Subcutaneous abdominal adipose tissue (tissue), 5 donors: ENCODE results near the gene SLX9.
"Not testable (repeated sequence)": the region's sequence is repeated elsewhere in the genome, so short reads cannot be mapped to it uniquely, and the experiment has no call there.

ENCODE experiments used
- H3K27ac ChIP-seq: one replicate; pipeline ENCODE4 v1.7.0; 2013; ENCODE audit warnings: low read depth, mild to moderate bottlenecking, inconsistent platforms, low read length, moderate library complexity
- H3K27me3 ChIP-seq, 5 donors: one replicate each; pipeline ENCODE4 v1.7.0; 2013; ENCODE audit warnings: low read length in 5 of 5, inconsistent platforms in 1 of 5; ENCODE audit not compliant: control insufficient read depth in 5 of 5, insufficient read depth in 4 of 5
- H3K36me3 ChIP-seq, 5 donors: one replicate each; pipeline ENCODE4 v1.7.0; 2013; ENCODE audit warnings: low read length in 5 of 5; ENCODE audit not compliant: control insufficient read depth in 5 of 5, insufficient read depth in 5 of 5
- H3K4me1 ChIP-seq, 5 donors: one replicate each; pipeline ENCODE4 v1.7.0; 2013; ENCODE audit warnings: low read length in 5 of 5, mild to moderate bottlenecking in 3 of 5, moderate library complexity in 1 of 5; ENCODE audit not compliant: control insufficient read depth in 5 of 5, insufficient read depth in 5 of 5
- H3K4me3 ChIP-seq, 5 donors: one replicate each; pipeline ENCODE4 v1.7.0; 2013; ENCODE audit warnings: low read length in 5 of 5, low read depth in 1 of 5
- H3K9ac ChIP-seq, 5 donors: one replicate each; pipeline ENCODE4 v1.7.0; 2013; ENCODE audit warnings: low read length in 5 of 5, mild to moderate bottlenecking in 4 of 5, moderate library complexity in 3 of 5
- H3K9me3 ChIP-seq, 5 donors: one replicate each; pipeline ENCODE4 v1.7.0; 2013; ENCODE audit warnings: low read length in 5 of 5; ENCODE audit not compliant: control insufficient read depth in 5 of 5
- donor health status: healthy.
- donor health status: healthy.
- donor health status: healthy.
- donor health status: healthy.
- donor health status: healthy.

The SLX9 gene

GRCh38 chr21:44975720-44976555 lies 36.1 kb downstream of the SLX9 start:
- Histone ChIP-seq H3K27ac (no peak overlapping the region), H3K9me3 (no peaks in the 10 kb centered on the region), H3K4me1 (peaks cover 0 to 4% (median 0%) of the 10 kb centered on the region in 5 donors), H3K9ac (peak overlapping the region in 1 of 5 donors; percentile 25), H3K4me3 (no peak overlapping the region), H3K27me3 (no peaks in the 10 kb centered on the region), H3K36me3 (peaks cover 0 to 39% (median 22%) of the 10 kb centered on the region in 5 donors)

GRCh38 chr21:44976556-44977393 lies 36.9 kb downstream of the SLX9 start:
- H3K36me3 ChIP-seq: peaks cover 0 to 39% (median 22%) of the 10 kb centered on the region in 5 donors
- H3K27ac ChIP-seq, H3K27me3 ChIP-seq, H3K9me3 ChIP-seq, H3K9ac ChIP-seq, H3K4me1 ChIP-seq, H3K4me3 ChIP-seq: not testable (repeated sequence)

- Histone ChIP-seq H3K4me3 (no peak overlapping the region), H3K27me3 (no peaks in the 10 kb centered on the region), H3K9me3 (no peaks in the 10 kb centered on the region), H3K9ac (no peak overlapping the region), H3K4me1 (peaks cover 0 to 4% (median 0%) of the 10 kb centered on the region in 5 donors), H3K27ac (no peak overlapping the region), H3K36me3 (peaks cover 0 to 33% (median 18%) of the 10 kb centered on the region in 5 donors)
These were observed 37.9 kb downstream of the SLX9 start for GRCh38 chr21:44977616-44978340.

- H3K9me3 ChIP-seq: no peaks in the 10 kb centered on the region
- H3K4me3 ChIP-seq: no peak overlapping the region
- no peaks in the 10 kb centered on the region for H3K27me3 ChIP-seq
- H3K4me1 ChIP-seq: peaks cover 0 to 9% (median 5%) of the 10 kb centered on the region in 5 donors
- peaks cover 0 to 18% (median 10%) of the 10 kb centered on the region in 5 donors for H3K36me3 ChIP-seq
- no peak overlapping the region for H3K9ac ChIP-seq
- H3K27ac ChIP-seq: no peak overlapping the region
These were observed 40.1 kb downstream of the SLX9 start for GRCh38 chr21:44979687-44980561.

GRCh38 chr21:44980562-44981489 lies 41.0 kb downstream of the SLX9 start:
- H3K27me3 ChIP-seq: no peaks in the 10 kb centered on the region
- no peak overlapping the region for H3K27ac ChIP-seq
- H3K4me3 ChIP-seq: no peak overlapping the region
- no peak overlapping the region for H3K9ac ChIP-seq
- peaks cover 0 to 10% (median 5%) of the 10 kb centered on the region in 5 donors for H3K36me3 ChIP-seq
- H3K4me1 ChIP-seq: peaks cover 0 to 8% (median 5%) of the 10 kb centered on the region in 5 donors
- no peaks in the 10 kb centered on the region for H3K9me3 ChIP-seq

- no peak overlapping the region for H3K9ac ChIP-seq
- no peak overlapping the region for H3K27ac ChIP-seq
- H3K9me3 ChIP-seq: no peaks in the 10 kb centered on the region
- H3K36me3 ChIP-seq: peaks cover 0 to 4% (median 0%) of the 10 kb centered on the region in 5 donors
- no peaks in the 10 kb centered on the region for H3K27me3 ChIP-seq
- no peak overlapping the region for H3K4me3 ChIP-seq
- H3K4me1 ChIP-seq: peaks cover 0 to 8% (median 4%) of the 10 kb centered on the region in 5 donors
These were observed 42.9 kb downstream of the SLX9 start for GRCh38 chr21:44982558-44983250.

- Histone ChIP-seq H3K9me3 (no peaks in the 10 kb centered on the region), H3K36me3 (peaks cover 0 to 4% (median 0%) of the 10 kb centered on the region in 5 donors), H3K27me3 (no peaks in the 10 kb centered on the region), H3K9ac (no peak overlapping the region), H3K4me3 (no peak overlapping the region), H3K27ac (no peak overlapping the region), H3K4me1 (peaks cover 0 to 8% (median 4%) of the 10 kb centered on the region in 5 donors)
These were observed 43.8 kb downstream of the SLX9 start for GRCh38 chr21:44983421-44984206.

GRCh38 chr21:44984428-44984791 lies 44.6 kb downstream of the SLX9 start:
- H3K4me3 ChIP-seq: no peak overlapping the region
- H3K36me3 ChIP-seq: peaks cover 0 to 1% (median 0%) of the 10 kb centered on the region in 5 donors
- H3K27ac ChIP-seq: no peak overlapping the region
- H3K9me3 ChIP-seq: no peaks in the 10 kb centered on the region
- no peak overlapping the region for H3K9ac ChIP-seq
- peaks cover 0 to 8% (median 4%) of the 10 kb centered on the region in 5 donors for H3K4me1 ChIP-seq
- H3K27me3 ChIP-seq: no peaks in the 10 kb centered on the region
